Gastrocnemius medialis (tissue), 4 donors: ENCODE data around the gene HERPUD1. TPM values are rescaled to one million over a fixed set of nuclear protein-coding genes. Genes with fewer than 3 reads are reported as not detected.

ENCODE experiments used
- ATAC-seq, 2 donors: fragments of 150-250 bp; one replicate each; pipeline ENCODE4 v1.9.1; 2016
- DNase-seq, 2 donors: peaks; one replicate each; pipeline ENCODE4 v3.0.0-alpha.2; 2019
- H3K27ac ChIP-seq, 4 donors: fragments of 200-600 bp; sonication (generic); 1 replicate in 1 of 4; 2 replicates in 3 of 4; pipeline ENCODE4 v1.5.1; 2016 to 2018; ENCODE audit warnings: mild to moderate bottlenecking in 2 of 4, moderate library complexity in 1 of 4
- H3K27me3 ChIP-seq, 3 donors: fragments of 200-600 bp; sonication (generic) in 2 of 3; 1 replicate in 1 of 3; 2 replicates in 2 of 3; pipeline versions ENCODE4 v1.5.1 to v1.6.0; 2016 to 2019; ENCODE audit warnings: mild to moderate bottlenecking in 1 of 3, moderate library complexity in 1 of 3
- H3K36me3 ChIP-seq, 2 donors: fragments of 200-600 bp; sonication (generic) in 1 of 2; one replicate each; pipeline ENCODE4 v1.5.1; 2017 to 2018
- H3K4me1 ChIP-seq, 2 donors: fragments of 200-600 bp; sonication (generic) in 1 of 2; one replicate each; pipeline ENCODE4 v1.5.1; 2016 to 2017; ENCODE audit warnings: mild to moderate bottlenecking in 2 of 2
- H3K4me3 ChIP-seq, 4 donors: fragments of 200-600 bp; sonication (generic) in 3 of 4; 1 replicate in 1 of 4; 2 replicates in 3 of 4; pipeline ENCODE4 v1.5.1; 2016 to 2019; ENCODE audit warnings: mild to moderate bottlenecking in 2 of 4
- H3K9me3 ChIP-seq, 3 donors: fragments of 200-600 bp; sonication (generic) in 2 of 3; 1 replicate in 1 of 3; 2 replicates in 2 of 3; pipeline ENCODE4 v1.5.1; 2016 to 2019
- POLR2A ChIP-seq, 2 donors: fragments of 450-650 bp; IDR thresholded peaks; one replicate each; pipeline ENCODE4 v1.6.1; 2017; ENCODE audit warnings: antibody characterized with exemption in 2 of 2, mild to moderate bottlenecking in 2 of 2, moderate library complexity in 2 of 2
- in situ Hi-C, 4 donors: fragments of 200-750 bp; cut with MboI; loops; one replicate each; pipeline versions ENCODE4 v1.15.0 to v1.8.0; 2017; ENCODE audit warnings: low sequenced_read_pairs in 4 of 4
- intact Hi-C: fragments of 100-400 bp; cut with DNase I; formaldehyde crosslinking; loops from one replicate; pipeline ENCODE4 v1.15.1; 2023; ENCODE audit warnings: low total_unique reads
- total RNA-seq, 4 donors: library from RNA; depleted of rRNA; stranded (reverse); fragments of >200 nt; gene quantifications; one replicate each; pipeline versions ENCODE4 v1.1.0 to v1.2.3, GENCODE V29; 2016
- TF ChIP-seq, protein P1 (sequence below), 5 experiments: fragments of 450-650 bp in 3 of 5; fragments of 200-600 bp in 2 of 5; sonication (generic) in 2 of 5; IDR thresholded peaks in 4 of 5; conservative IDR thresholded peaks in 1 of 5; 1 replicate in 4 of 5; 2 replicates in 1 of 5; pipeline ENCODE4 v1.5.1; 2016 to 2019; ENCODE audit warnings: antibody characterized with exemption in 5 of 5, mild to moderate bottlenecking in 3 of 5, moderate library complexity in 3 of 5

Gene HERPUD1
- total RNA-seq, 4 donors from 2014 or later, result 110 to 281 (median 125) TPM

DNA sequence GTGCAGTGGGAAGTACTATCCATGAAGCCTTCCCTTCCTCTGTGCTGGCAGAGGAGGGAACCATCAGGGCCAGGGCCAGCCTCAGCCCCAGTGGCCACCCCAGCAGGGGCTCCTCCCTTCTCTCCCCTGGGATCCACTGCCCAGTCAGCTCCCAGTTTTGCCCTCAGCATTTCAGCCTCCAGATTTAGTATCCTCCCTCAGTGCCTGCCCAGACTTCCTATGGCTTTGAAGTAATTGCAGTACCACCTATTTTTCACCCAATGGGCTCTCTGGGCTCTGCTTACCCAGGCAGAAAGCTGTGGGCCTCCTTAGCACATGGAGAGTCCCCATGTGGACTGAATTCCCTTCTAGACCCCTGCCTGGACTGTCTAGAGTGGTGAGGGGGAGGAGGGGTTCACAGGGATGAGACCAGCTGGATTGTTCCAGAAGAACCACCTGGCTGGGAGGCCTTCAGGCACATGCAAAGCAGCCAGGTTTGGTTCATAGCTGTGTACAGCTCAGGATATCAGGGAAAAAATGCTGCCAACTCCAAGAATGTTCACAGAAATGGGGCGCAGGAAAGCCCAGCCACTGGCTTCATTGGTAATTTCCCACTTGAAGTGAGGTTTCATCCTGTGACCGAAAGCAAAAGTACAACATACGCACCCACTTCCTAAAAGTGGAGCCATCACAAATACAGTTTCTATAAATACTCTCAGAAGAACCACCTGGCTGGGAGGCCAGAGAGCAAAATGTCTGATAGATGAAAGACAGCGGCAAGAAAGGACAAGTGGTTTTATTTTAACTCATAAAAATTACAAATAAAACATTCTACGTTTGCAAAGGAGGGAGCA is 15.2 kb upstream of the HERPUD1 start:
- TF ChIP-seq, protein P1, sequence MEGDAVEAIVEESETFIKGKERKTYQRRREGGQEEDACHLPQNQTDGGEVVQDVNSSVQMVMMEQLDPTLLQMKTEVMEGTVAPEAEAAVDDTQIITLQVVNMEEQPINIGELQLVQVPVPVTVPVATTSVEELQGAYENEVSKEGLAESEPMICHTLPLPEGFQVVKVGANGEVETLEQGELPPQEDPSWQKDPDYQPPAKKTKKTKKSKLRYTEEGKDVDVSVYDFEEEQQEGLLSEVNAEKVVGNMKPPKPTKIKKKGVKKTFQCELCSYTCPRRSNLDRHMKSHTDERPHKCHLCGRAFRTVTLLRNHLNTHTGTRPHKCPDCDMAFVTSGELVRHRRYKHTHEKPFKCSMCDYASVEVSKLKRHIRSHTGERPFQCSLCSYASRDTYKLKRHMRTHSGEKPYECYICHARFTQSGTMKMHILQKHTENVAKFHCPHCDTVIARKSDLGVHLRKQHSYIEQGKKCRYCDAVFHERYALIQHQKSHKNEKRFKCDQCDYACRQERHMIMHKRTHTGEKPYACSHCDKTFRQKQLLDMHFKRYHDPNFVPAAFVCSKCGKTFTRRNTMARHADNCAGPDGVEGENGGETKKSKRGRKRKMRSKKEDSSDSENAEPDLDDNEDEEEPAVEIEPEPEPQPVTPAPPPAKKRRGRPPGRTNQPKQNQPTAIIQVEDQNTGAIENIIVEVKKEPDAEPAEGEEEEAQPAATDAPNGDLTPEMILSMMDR (IDR thresholded peaks at IDR 0.05 in 4 of 5, conservative IDR thresholded peaks at IDR 0.05 in 1 of 5), result no peak
- TF ChIP-seq POLR2A (IDR thresholded peaks at IDR 0.05), result no peak
- in situ Hi-C loops, result no loop called here
- DNase-seq (no peak), ATAC-seq (peak in 1 of 2 donors; percentile 55)
- Histone ChIP-seq H3K27ac (peak overlapping the region in 1 of 4 donors; percentile 13), H3K36me3 (no peaks in the 10 kb centered on the region), H3K4me3 (no peak overlapping the region), H3K4me1 (peaks cover 5 to 7% of the 10 kb centered on the region in 2 donors), H3K27me3 (peaks cover 0 to 11% (median under 1%) of the 10 kb centered on the region in 3 donors), H3K9me3 (no peaks in the 10 kb centered on the region)
- intact Hi-C loops, result no loop called here

DNA sequence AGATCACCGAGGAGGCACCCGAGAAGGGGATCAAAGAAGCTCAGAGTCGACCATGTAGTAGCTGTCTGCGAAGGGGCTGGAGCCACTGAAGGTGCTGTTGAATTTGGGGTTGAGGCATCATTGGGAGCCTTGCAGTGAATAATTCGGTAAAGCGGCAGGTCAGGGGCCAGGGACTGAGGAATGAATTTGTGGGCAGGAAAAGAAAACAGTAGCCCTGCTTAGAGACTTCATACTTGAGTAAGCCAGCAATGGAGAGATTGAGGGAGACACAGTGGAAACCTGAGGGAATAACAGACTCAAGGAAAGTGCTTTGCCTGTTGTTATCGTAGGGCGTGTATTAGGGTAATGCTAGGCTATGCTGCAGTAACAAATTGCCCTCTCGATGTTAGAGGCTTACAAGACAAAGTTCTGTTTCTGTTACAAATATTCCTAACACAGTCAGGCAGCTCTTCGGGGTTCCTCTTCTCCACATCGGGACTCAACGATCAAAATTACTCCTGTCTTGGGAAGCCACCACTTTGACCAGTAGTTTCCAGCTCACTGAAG is 13.4 kb upstream of the HERPUD1 start:
- H3K27ac ChIP-seq, result no peak overlapping the region

DNA sequence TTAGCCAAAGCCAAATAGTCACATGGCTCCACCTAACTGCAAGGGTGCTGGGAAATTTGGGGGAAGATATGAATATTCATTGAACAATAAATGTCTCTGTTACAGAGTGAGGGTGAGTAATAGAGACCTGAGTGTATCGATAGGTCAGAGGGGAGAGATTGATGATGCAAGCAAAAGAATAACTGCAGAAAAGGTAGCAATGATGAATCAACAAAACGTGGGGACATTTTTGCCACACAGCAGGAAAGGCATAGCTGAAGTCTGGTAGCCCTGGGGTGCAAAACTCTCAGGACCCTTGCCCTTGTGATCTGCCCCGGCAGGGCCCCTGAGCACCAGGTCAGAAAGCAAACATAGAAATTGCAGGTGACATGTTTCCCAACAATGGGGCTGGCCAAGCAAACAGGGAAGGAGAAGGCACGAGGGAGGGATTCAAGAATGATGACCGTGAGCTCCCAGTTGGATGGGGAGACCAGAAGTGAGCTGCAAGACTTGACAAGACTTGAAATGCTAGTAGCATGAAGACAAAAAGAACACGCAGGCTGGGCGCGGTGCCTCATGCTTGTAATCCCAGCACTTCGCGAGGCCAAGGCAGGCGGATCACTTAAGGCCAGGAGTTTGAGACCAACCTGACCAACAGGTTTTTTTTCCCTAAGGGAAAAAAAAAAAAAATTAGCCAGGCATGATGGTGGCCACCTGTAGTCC is 12.7 kb upstream of the HERPUD1 start:
- Histone ChIP-seq H3K4me3 (no peak overlapping the region), H3K4me1 (peaks cover 0 to 5% of the 10 kb centered on the region in 2 donors), H3K9me3 (no peaks in the 10 kb centered on the region), H3K27ac (no peak overlapping the region), H3K27me3 (no peaks in the 10 kb centered on the region), H3K36me3 (no peaks in the 10 kb centered on the region)
- ATAC-seq (no peak), DNase-seq (no peak)
- no peak for TF ChIP-seq POLR2A (IDR thresholded peaks at IDR 0.05)
- TF ChIP-seq, protein P1 (IDR thresholded peaks at IDR 0.05 in 4 of 5, conservative IDR thresholded peaks at IDR 0.05 in 1 of 5), result no peak
- intact Hi-C loops, result no loop called here
- in situ Hi-C loops, result no loop called here

More for the DNA sequence above, 13.4 kb upstream of the HERPUD1 start:
- no peak for ATAC-seq
- no peaks in the 10 kb centered on the region for H3K9me3 ChIP-seq
- in situ Hi-C loops (no loop called here), intact Hi-C loops (no loop called here)
- TF ChIP-seq POLR2A (IDR thresholded peaks at IDR 0.05), result no peak
- TF ChIP-seq, protein P1 (IDR thresholded peaks at IDR 0.05 in 4 of 5, conservative IDR thresholded peaks at IDR 0.05 in 1 of 5), result no peak
- H3K27me3 ChIP-seq, result no peaks in the 10 kb centered on the region
- H3K4me1 ChIP-seq, result peaks cover 0 to 5% of the 10 kb centered on the region in 2 donors
- no peak for DNase-seq
- H3K4me3 ChIP-seq, result no peak overlapping the region
- no peaks in the 10 kb centered on the region for H3K36me3 ChIP-seq

DNA sequence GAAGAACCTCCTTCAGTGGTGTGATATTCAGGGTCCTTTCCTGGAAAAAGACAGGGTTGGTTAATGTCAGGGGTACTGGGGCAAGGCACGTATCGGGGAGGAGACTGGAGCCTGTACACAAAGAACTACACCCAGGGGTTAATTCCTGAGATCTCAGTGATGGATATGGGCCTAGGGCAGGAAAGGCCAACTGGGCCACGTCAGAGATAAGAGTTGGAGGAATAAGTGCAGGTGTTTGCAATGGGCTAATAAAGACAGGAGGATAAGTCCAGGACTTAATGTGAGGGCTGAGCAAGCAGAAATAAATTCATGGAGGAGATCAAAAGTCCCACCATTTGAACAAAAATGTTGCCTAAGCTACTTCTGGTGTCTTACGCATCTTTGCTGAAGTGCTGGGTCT is 10.4 kb upstream of the HERPUD1 start:
- intact Hi-C loops (no loop called here), in situ Hi-C loops (no loop called here)
- Histone ChIP-seq H3K27me3 (no peaks in the 10 kb centered on the region), H3K36me3 (no peaks in the 10 kb centered on the region), H3K4me3 (no peak overlapping the region), H3K4me1 (peaks cover 0 to 2% of the 10 kb centered on the region in 2 donors), H3K9me3 (no peaks in the 10 kb centered on the region), H3K27ac (no peak overlapping the region)
- ATAC-seq, result no peak
- DNase-seq, result no peak
- TF ChIP-seq POLR2A (IDR thresholded peaks at IDR 0.05), result no peak
- TF ChIP-seq, protein P1 (IDR thresholded peaks at IDR 0.05 in 4 of 5, conservative IDR thresholded peaks at IDR 0.05 in 1 of 5), result no peak
